Measurements from ENCODE around the gene TRABD.

TRABD gene

DNA sequence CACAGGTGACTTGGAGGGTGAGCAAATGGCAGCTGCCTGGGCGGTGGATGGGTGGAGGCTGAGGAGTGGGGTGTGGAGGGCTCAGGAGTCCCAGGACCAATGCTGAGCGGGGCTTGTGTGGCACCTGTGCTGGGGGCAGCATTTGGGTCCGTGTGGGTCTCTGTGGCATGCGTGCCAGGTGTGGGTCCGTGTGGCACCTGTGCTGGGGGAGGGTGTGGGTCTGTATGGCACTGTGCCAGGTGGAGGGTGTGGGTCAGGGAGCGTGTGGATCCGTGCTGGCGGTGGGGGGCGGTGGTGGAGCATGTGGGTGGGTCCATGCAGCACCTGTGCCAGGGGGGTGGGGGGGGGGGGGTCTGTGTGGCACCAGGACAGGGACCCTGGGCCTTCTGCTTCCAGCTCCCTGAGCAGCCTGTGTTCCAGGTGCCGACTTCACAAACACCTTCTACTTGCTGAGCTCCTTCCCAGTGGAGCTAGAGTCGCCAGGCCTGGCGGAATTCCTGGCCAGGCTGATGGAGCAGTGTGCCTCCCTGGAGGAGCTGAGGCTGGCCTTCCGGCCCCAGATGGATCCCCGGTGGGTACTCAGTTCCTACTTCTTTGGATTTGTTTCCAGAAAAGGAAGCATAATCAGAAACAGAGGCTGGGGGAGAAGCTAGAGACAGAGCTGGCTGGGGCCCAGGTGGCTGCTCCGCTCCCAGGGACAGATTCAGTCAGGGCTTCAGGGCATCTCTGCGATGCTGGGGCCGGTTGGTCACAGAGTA is 29.8 kb downstream of the TRABD start:
- FAIRE-seq, result no peak
- no peak for DNase-seq (ENCODE audit: insufficient read length, low spot score)

DNA sequence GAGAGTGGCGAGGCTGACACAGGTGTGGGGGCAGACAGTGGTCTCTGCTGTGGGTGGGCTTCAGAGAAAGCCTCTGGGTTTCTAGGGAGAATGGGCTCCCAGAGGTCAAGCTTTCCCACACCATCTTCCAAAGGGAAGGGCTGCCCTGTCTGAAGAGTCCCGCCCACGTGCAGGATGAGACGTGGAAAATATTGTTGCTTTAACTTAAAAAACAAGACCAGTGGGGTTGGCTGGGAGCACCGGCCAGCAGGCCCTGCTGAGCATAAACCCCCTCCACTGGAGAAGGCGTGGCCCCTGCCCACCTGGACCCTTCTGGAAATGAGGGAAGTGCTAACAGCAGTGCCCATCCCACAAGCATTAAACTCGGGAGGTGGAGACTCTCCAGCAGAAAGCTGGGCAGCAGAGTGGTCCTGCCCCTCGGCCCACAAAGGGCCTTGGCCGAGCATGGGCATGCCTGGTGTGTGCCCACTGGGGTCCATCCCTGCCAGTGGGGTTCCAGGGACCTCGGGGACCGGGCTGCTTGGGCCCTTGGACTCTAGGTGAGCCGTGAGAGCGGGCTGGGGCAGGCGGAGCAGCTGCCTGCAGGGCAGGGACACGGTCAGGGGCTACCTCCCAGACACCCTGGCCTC is 30.5 kb downstream of the TRABD start:
- DNase-seq (ENCODE audit: insufficient read length, low spot score), result no peak
- FAIRE-seq, result no peak

DNA sequence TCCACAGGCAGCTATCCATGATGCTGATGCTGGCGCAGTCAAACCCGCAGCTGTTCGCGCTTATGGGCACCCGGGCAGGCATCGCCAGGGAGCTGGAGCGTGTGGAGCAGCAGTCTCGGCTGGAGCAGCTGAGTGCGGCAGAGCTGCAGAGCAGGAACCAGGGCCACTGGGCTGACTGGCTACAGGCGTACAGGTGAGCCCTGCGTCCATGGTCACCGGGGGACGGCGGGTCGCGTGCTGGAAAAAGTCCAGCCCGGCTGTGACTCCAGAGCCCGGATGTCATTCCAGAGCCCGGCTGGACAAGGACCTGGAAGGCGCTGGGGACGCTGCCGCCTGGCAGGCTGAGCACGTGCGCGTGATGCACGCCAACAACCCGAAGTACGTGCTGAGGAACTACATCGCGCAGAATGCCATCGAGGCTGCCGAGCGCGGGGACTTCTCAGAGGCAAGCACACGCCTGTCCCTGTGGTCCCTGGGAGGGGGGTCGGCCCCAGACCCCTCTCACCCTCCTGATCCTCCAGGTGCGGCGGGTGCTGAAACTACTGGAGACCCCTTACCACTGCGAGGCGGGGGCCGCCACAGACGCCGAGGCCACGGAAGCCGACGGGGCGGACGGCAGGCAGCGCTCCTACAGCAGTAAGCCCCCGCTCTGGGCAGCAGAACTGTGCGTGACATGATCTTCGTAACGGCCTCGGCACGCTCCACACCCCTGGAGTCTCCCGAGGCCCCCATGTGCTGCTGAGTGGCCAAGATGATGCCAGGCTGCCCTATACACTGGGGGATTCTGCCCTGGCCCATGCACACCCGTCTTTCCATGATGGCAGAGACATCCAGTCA is 31.2 kb downstream of the TRABD start:
- FAIRE-seq, result no peak
- no peak for DNase-seq (ENCODE audit: insufficient read length, low spot score)

DNA sequence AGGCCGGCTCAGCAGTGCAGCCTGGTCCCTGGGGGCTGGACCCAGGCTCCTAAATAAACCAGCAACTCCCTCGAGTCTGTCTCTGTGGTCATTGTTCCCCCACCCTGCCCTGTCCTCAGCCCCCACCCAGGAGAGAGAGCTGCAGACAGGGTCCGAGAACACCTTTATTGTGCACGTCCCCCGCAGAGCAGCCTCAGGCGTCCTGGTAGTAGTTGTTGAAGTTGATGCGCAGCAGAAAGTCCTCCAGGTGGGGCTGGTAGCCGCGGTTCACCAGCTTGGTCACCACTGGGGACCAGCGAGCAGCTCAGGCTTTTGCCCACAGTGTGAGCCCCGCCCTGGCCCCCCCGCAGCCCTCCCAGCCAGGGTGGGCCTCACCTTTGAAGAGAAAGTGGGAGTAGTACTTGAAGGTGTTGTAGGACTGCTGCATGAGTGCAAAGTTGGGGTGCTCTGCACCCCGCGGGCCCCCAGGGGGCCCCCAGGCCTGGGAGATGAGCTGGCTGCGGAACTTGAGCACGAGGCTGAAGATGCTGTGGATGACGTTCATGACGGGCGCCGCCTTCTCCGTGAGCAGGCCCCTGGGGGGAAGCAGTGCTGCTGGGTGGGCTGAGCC is 31.9 kb downstream of the TRABD start:
- no peak for FAIRE-seq
- DNase-seq (ENCODE audit: insufficient read length, low spot score), result no peak

DNA sequence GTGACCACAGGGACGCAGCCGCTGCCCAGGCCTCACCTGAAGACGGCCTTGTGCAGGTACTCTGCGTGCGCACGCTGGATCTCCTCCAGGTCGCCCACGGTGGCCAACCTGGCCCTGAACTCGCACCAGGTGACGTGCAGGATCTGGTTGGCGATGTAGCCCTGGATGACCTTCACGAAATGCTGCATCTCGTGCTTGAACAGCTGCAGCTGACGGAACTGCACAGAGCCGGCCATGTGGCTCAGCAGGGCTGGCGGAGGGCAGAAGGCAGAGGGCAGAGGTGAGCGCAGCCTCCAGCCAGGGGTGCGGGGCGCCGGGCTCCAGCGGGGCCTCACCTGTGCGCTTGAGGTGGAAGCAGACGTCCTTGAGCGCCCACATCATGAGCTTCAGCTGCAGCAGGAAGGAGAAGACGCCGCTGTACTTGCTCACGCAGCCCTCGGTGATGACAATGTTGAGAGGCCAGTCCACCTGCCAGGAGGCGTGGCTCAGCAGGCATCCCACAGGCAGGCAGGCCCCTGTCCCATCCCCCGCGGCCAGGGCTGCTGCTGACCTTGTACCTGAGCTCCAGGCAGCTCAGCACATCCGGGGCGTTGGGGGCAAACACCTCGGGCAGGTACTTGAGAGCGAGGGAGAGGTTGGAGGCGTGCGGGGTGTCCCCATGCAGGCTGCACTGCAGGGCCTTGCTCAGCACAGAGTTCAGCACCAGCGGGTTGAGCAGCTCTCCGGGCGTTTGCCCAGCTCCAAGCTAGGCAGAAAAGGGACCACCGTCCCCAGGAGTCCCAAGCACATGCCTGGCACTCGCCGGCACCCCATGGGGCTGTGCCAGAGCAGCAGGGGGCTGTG is 32.7 kb downstream of the TRABD start:
- DNase-seq (ENCODE audit: insufficient read length, low spot score) (no peak), FAIRE-seq (no peak)

DNA sequence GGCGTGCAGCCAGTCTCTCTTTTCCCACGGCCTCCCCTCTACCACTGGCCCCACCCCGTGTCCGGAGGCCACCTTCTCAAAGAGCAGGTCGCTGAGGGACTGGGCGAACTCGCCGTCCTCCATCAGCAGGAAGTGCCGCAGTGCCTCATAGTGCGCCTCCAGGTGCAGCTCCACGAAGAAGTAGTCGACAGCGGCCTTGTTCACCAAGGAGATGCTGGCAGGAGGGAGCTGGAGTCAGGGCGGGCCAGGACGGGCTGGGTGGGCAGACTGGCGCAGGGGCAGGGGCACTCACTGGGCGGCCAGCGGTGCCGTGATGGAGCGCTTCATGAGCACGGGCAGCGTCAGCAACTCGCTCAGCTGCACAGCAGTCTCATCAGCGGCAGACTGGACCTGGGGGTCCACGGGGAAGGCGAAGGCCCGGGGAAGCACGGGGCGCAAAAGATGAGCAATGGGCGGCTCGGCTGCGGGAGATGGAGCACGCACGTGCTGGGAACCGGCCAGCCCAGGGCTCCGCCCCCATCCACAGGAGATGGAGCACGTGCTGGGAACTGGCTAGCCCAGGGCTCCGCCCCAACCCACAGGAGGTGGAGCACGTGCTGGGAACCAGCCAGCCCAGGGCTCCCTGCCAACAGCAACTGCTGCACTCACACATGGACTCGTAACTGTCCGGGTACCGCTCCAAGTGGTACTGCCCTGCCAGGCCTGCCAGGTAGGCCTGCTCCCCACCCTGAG is 33.4 kb downstream of the TRABD start:
- FAIRE-seq (no peak), DNase-seq (ENCODE audit: insufficient read length, low spot score) (no peak)

DNA sequence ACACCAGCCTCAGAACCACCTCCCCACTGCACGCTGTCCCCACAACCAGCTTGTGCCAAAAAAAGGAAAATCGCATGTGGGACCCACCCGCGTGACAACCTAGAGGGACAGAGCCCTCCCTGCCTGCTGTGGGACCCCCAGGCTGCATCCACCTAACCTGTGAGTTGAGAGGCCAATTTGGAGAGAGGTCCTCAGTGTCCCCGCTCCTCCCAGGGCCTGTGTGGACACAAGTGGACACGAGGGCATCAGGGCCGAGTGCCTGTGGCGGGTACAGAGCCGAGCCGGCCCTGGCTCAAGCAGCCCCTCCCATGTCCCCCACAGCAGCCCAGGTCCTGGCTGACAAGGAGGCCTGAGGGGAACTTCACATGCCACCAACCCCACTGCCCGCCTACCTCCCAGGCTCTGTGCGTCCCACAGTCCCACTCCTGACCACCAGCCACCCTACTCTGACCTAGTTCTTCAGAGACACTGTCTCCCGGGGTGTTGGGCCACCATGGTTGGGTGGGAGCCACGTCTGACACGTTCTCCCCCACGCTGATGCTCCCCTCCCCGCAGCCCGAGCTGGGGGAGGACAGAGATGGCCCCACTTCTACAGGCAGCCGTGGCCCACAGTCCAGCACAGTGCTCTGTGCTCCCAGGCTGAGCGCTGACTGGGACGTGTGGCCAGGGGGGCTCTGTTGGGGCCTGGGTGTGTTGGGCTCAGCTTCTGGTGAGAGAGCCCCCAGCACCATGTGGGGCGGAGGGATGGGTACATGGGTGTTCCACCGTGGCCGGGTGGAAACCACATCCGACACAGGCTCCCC is 34.3 kb downstream of the TRABD start:
- DNase-seq (ENCODE audit: insufficient read length, low spot score) (no peak), FAIRE-seq (no peak)

DNA sequence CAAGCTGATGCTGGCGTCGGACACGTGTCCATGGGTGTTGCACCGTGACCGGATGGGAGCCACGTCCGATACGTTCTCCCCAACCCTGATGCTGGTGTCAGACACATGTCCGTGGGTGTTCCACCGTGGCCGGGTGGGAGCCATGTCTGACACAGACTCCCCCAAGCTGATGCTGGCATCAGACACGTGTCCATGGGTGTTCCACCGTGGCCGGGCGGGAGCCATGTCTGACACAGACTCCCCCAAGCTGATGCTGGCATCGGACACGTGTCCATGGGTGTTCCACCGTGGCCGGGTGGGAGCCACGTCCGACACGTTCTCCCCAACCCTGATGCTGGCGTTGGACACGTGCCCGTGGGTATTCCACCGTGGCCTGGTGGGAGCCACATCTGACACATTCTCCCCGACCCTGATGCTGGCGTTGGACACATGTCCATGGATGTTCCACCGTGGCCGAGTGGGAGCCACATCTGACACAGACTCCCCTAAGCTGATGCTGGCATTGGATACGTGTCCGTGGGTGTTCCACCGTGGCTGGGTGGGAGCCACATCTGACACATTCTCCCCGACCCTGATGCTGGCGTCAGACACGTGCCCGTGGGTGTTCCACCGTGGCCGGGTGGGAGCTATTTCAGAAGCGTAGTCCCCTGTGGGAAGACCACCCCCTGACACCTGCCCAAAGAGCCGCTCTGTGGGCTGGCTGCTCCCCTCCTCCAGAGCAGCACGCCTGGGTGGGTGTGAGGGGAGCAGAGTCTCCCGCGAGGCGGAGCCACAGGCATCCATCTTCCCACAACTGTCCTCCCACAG is 35.1 kb downstream of the TRABD start:
- DNase-seq (ENCODE audit: insufficient read length, low spot score) (no peak), FAIRE-seq (no peak)

DNA sequence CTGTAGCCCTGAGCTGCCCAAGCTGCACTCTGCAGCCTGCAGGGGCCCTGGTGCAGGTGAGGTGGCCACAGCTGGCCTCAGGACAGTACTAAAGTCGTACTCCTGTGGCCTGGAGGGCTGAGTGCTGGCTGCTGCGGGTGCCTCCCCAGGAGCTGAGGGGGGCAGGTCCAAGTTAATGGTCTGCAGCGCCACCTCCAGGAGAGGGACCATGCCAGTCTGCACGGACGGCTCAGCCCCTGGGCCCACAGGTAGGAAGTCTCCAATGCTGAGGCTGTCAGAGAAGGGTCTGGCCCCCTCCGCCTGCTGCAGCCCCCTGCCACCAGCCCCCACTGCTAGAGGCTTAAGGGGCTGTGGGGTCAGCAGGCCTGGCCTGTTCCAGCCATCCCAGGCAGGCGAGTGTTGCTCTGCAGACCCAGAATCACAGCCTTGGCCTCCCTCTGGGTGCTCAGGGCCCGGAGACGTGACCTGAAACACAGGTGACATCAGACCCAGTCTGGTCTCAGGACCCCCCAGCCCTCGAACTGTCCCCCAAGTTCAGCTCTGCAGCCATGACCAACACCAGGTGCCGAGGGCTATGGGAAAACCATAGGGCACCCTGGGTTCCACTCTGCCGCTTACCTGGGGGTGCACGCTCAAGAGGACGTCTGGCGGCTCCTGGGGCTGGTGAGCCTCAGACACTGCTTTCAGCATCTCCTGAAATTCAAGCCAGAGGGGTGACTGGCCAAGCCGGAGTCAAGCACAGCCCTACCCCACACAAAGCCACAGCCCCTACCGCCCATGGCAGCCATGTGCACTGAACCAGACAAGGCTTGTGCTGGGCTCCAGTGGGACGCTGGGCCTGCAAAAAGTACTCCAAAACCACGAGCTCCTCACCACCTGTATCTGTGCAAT is 35.9 kb downstream of the TRABD start:
- DNase-seq (ENCODE audit: insufficient read length, low spot score) (no peak), FAIRE-seq (no peak)

DNA sequence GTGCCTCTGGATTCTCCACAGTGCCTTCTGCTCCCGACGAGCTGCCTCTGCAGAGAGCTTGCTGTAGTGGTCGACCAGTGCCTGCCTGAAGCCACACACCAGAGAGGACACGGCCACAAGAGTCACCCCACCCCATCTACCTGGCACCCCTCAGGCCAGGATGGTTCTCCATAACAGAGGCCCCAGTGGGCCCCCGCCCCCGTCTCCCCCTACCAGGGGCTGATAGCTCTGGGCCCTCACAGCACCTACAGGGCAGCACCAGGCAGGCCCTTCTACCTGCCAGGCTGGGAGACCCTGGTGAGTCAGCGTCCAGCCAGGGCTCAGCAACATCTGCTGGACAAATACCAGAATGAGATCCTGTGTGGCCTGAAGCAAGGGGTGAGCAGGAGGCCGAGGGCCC is 36.8 kb downstream of the TRABD start:
- DNase-seq (ENCODE audit: insufficient read length, low spot score) (no peak), FAIRE-seq (no peak)

DNA sequence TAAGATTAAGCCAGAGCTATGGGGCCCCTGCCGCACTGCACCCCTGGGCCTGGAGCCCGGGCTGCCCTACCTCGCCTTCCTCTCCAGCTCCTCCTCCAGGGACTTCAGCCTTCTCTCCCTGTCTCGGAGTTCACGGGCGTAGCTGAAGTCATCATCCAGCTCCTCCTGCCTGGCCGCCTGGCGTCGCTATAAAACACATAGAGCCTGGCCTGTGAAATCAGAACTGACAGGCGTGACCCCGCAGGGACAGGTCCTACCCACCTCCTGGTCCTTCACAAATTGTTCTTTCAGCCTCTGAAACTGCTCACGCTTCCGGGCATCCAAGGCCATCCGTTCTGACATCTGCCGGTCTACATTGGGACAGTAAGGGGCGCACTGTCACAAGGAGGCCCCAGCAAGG is 38.4 kb downstream of the TRABD start:
- FAIRE-seq, result no peak
- no peak for DNase-seq (ENCODE audit: insufficient read length, low spot score)

DNA sequence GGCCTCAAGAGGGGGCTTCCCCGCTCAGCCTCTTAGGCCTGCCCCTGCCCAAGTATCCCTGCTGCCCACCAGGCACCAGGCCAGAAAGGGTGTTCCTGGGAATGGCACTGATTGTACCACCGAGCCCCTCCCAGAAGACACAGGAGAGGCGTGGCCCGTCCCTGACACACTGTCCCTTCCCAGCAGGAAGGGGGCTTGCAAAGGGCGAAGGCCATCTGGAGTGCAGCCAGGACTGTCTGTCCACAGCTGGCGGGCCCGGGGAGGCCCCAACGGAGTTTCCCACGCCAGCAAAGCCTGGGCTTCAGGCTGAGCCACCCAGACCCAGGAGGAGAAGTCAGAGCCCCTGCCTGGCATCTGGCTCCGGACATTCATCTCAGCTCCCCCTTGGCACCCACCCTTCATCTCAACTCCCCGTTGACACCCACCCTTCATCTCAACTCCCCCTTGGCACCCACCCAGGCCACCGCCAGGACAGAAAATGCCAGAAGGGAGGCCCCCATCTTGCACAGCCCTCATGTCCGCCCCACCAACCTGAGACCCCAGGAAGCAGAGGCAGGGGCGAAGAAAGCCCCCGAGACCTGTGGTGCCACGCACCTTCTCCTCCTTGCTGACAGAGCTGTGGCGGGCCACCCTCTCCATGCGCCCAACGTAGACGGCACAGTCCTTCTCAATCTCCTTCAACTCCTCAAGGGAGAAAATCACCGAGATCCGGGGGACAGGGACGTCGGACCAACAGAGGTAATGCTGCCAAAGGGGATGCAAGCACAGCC is 39.7 kb downstream of the TRABD start:
- FAIRE-seq, result no peak

DNA sequence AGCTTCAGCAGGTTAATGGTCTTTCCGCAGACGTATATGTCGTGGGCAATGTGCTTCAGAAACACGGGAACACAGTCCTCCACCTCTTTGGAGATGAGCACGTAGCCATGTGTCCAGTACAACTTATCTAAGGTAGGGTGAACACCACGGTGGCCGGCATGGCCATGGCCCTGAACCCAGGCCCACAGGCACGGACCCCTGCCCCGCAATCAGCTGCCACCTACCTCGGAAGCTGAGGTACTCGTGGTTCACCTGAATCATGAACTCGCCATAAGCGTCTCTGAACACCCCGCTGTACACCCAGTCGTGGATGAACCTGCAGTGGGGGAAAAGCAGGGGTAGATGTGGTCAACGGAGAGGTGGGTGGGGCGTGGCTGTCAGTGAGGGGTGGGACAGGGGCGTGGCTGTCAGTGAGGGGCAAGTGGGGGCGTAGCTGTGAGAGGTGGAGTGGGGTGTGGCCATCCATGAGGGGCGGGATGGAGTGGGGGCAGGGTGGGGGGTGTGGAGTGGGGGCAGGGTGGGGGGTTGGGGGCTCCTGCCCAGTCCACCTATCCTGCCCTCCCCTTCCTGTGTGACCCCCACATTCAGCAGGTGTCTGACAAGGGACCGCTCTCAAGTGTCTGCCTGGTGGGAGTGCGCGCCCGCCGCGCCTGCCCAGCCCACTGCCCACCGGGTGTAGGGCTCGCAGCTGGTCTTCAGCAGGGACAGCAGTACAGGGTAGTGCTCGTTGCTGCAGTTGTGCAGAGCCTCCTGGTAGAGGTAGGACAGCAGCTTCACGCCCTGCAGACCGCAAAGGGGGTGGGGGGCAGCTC is 40.6 kb downstream of the TRABD start:
- FAIRE-seq (no peak), DNase-seq (ENCODE audit: insufficient read length, low spot score) (no peak)

More for the DNA sequence above, 39.7 kb downstream of the TRABD start:
- no peak for DNase-seq (ENCODE audit: insufficient read length, low spot score)

DNA sequence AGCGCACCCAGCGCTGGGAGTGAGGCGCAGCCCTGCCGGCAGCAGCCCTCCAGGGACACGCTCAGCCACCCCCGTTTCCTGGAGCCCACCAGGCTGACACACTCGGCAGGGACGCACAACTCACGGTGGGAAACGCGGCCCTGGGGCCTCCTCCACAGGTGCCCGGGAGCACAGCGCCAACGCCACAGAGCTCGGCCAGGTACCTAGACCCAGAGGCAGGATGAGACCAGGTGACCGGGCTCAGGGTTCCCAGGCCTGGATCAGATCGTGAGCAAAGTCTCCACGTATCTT is 41.1 kb downstream of the TRABD start:
- FAIRE-seq (no peak), DNase-seq (ENCODE audit: insufficient read length, low spot score) (no peak)

DNA sequence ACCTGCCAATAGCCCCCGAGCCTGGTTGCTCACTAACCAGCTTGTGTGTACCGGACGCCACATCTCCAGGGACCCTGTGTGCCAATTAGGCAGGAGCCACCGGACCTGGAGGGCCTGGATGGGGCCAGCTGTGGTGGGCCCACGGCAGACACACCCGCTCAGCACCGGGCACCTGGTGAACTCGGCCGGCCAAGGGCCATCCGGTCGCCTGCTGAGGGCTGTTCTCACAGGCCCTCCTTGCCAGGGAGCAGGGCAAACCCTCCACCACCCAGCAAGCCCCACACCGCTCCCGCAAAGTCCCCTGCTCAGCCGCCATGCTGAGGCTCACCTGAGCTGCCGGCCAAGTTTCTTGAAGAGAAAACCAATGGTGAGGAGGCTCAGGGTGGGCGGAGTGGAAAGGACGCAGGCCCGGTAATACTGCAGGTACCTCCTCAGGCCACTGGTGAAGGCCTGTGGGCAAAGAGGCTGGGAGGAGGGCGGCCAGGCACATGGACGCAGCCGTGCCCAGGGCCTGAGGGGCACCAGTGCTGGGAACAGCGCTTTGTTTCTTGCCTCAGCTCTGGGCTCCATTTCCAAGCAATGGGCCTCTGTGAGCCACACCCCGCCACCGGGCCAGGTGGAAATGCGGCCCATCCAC is 42.0 kb downstream of the TRABD start:
- no peak for FAIRE-seq

More for the DNA sequence above, 42.0 kb downstream of the TRABD start:
- DNase-seq (ENCODE audit: insufficient read length, low spot score), result no peak

Data from GM19239 (cell line).